8988T (cell line): ENCODE results near the gene ZNF584.
"Not testable (repeated sequence)": the region's sequence is repeated elsewhere in the genome, so short reads cannot be mapped to it uniquely, and the experiment has no call there.

Experiments used
- DNase-seq: peaks from one replicate; pipeline ENCODE4 v3.0.0; 2011

The ZNF584 gene

GRCh38 chr19:58406818-58407657 is 1.4 kb upstream of the ZNF584 start:
- DNase-seq, result no peak

GRCh38 chr19:58407658-58408151 is 744 bp upstream of the ZNF584 start:
- DNase-seq, result no peak

- DNase-seq, result no peak
Observed at GRCh38 chr19:58409010-58409790, 751 bp downstream of the ZNF584 start.

GRCh38 chr19:58416604-58417003 is 8.2 kb downstream of the ZNF584 start:
- DNase-seq, result no peak

- no peak for DNase-seq
Observed at GRCh38 chr19:58417071-58417470, 8.6 kb downstream of the ZNF584 start.

- no peak for DNase-seq
Observed at GRCh38 chr19:58428617-58429016, 20.2 kb downstream of the ZNF584 start.

- DNase-seq, result no peak
Observed at GRCh38 chr19:58429745-58430144, 21.3 kb downstream of the ZNF584 start.

- no peak for DNase-seq
Observed at GRCh38 chr19:58434217-58434616, 25.8 kb downstream of the ZNF584 start.

- DNase-seq, result no peak
Observed at GRCh38 chr19:58439576-58440554, 31.4 kb downstream of the ZNF584 start, which contains the start of gene ZNF132. TSS of gene ZNF132 (minus strand) at chr19:58440153. CDS start at chr19:58439821, 332 bp downstream.

- no peak for DNase-seq
Observed at GRCh38 chr19:58440556-58440955, 32.1 kb downstream of the ZNF584 start.

- not testable (repeated sequence) for DNase-seq
Observed at GRCh38 chr19:58442986-58443385, 34.5 kb downstream of the ZNF584 start.

GRCh38 chr19:58448860-58449259 is 40.4 kb downstream of the ZNF584 start:
- DNase-seq, result not testable (repeated sequence)

GRCh38 chr19:58449980-58450379 is 41.5 kb downstream of the ZNF584 start:
- DNase-seq, result not testable (repeated sequence)

- no peak for DNase-seq
Observed at GRCh38 chr19:58450856-58451357, 42.5 kb downstream of the ZNF584 start.

- DNase-seq, result peak; percentile 73
Observed at GRCh38 chr19:58451358-58452101, 43.1 kb downstream of the ZNF584 start, which contains the start of gene ZNF324B. TSS of gene ZNF324B (plus strand) at chr19:58451622. CDS start at chr19:58453702, 2,080 bp downstream.

GRCh38 chr19:58453743-58454142 is 45.3 kb downstream of the ZNF584 start:
- DNase-seq, result no peak

- no peak for DNase-seq
Observed at GRCh38 chr19:58455306-58455705, 46.9 kb downstream of the ZNF584 start.

GRCh38 chr19:58456111-58456510 is 47.7 kb downstream of the ZNF584 start:
- DNase-seq, result no peak

GRCh38 chr19:58460039-58460438 is 51.6 kb downstream of the ZNF584 start:
- no peak for DNase-seq

GRCh38 chr19:58466089-58466759 is 57.8 kb downstream of the ZNF584 start:
- no peak for DNase-seq
